Measurements from ENCODE around the gene MEGF11.

The MEGF11 gene

DNA sequence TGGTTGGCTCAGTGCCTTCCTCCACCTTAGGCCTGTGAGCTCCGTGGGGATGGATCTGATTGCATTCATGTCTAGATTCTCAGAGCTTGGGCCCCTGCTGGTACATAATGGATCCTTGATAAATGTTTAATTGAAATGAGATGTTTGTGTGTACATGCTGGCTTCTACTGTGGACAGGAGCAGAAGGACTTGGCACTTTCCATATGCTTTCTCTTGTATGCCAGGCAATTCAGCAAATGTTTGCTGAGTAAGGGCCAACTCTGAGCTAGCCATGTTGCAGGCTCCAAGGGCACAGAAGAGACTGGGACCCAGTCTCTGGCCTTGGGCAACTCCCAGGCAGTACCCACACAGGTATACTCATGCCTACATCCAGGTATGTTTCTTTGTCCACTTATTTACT is 317.3 kb downstream of the MEGF11 start:
- H3K9me3 ChIP-seq (ENCODE audit: control insufficient read depth in 1 of 2, low read length in 2 of 2), result no peaks in the 10 kb centered on the region
- no peaks in the 10 kb centered on the region for H3K4me1 ChIP-seq (ENCODE audit: control insufficient read depth in 1 of 2, insufficient read depth in 2 of 2, low read length in 2 of 2)
- H3K27me3 ChIP-seq (ENCODE audit: low read depth, low read length), result no peaks in the 10 kb centered on the region
- H3K36me3 ChIP-seq (ENCODE audit: control insufficient read depth in 1 of 2, insufficient read depth in 2 of 2, low read length in 2 of 2), result no peaks in the 10 kb centered on the region
- H3K27ac ChIP-seq (ENCODE audit: low read length), result no peak overlapping the region
- no peak overlapping the region for H3K4me3 ChIP-seq (ENCODE audit: low read depth in 1 of 2, low read length in 2 of 2)

DNA sequence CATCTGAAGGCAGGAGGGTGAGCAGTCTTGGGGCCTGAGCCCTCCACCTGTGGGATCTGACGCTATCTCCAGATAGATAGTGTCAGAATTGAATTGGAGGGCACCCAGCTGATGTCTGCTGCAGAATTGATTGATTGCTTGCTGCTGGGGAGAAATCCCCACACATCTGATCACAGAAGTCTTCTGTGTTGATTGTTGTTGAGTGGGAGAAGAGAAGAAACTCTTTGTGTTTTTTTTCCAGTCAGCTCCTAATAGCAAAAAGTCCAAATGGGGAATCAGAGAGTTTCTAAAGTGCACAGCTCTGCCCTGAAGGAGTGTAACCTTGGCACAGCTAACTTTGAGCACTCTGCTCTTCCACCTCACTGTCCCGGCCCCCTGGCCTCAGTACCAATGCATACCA is 318.2 kb downstream of the MEGF11 start:
- Histone ChIP-seq H3K4me3 (ENCODE audit: low read depth in 1 of 2, low read length in 2 of 2) (no peak overlapping the region), H3K27ac (ENCODE audit: low read length) (no peak overlapping the region), H3K36me3 (ENCODE audit: control insufficient read depth in 1 of 2, insufficient read depth in 2 of 2, low read length in 2 of 2) (no peaks in the 10 kb centered on the region), H3K9me3 (ENCODE audit: control insufficient read depth in 1 of 2, low read length in 2 of 2) (no peaks in the 10 kb centered on the region), H3K27me3 (ENCODE audit: low read depth, low read length) (no peaks in the 10 kb centered on the region), H3K4me1 (ENCODE audit: control insufficient read depth in 1 of 2, insufficient read depth in 2 of 2, low read length in 2 of 2) (no peaks in the 10 kb centered on the region)

DNA sequence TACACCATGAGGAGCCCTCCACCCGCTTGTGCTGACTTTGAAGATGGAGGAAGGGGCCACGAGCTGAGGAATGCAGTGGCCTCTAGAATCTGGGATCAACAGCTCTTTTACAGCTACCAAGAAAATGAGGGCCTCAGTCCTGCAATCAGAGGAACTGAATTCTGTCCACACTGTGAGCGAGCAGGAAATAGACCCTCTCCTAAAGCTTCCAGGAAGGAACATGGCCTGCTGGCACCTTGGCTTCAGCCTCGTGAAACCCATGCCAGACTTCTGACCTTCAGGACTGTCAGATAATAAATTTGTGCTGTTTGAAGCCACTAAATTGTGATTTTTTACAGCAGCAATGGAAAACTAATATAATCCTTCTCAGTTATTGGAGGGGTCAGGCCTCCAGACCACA is 322.3 kb downstream of the MEGF11 start:
- no peak overlapping the region for H3K27ac ChIP-seq (ENCODE audit: low read length)
- H3K4me1 ChIP-seq (ENCODE audit: control insufficient read depth in 1 of 2, insufficient read depth in 2 of 2, low read length in 2 of 2), result no peaks in the 10 kb centered on the region
- no peaks in the 10 kb centered on the region for H3K36me3 ChIP-seq (ENCODE audit: control insufficient read depth in 1 of 2, insufficient read depth in 2 of 2, low read length in 2 of 2)
- no peaks in the 10 kb centered on the region for H3K27me3 ChIP-seq (ENCODE audit: low read depth, low read length)
- H3K9me3 ChIP-seq (ENCODE audit: control insufficient read depth in 1 of 2, low read length in 2 of 2), result no peaks in the 10 kb centered on the region
- no peak overlapping the region for H3K4me3 ChIP-seq (ENCODE audit: low read depth in 1 of 2, low read length in 2 of 2)

DNA sequence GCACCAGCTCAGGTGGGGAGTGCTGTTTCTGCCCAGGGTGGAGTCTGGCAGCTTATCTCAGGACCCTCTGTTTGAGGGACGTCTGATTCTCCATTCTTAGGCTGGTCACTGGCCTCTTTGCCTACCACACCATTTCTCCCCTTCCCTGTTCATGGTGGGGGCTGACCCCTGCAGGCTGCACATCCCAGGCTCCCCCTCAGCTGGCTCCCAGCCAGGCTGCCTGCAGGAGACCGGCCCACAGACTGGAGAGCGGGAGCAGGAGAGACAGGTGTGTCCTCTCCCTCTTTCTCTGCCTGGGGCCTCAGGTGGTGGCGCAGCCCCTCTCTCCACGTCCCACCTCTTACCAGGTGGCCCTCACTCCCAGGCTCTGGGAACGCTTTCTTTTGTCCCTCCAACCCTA is 323.4 kb downstream of the MEGF11 start:
- Histone ChIP-seq H3K4me1 (ENCODE audit: control insufficient read depth in 1 of 2, insufficient read depth in 2 of 2, low read length in 2 of 2) (no peaks in the 10 kb centered on the region), H3K36me3 (ENCODE audit: control insufficient read depth in 1 of 2, insufficient read depth in 2 of 2, low read length in 2 of 2) (no peaks in the 10 kb centered on the region), H3K27ac (ENCODE audit: low read length) (no peak overlapping the region), H3K4me3 (ENCODE audit: low read depth in 1 of 2, low read length in 2 of 2) (no peak overlapping the region), H3K9me3 (ENCODE audit: control insufficient read depth in 1 of 2, low read length in 2 of 2) (no peaks in the 10 kb centered on the region), H3K27me3 (ENCODE audit: low read depth, low read length) (no peaks in the 10 kb centered on the region)

DNA sequence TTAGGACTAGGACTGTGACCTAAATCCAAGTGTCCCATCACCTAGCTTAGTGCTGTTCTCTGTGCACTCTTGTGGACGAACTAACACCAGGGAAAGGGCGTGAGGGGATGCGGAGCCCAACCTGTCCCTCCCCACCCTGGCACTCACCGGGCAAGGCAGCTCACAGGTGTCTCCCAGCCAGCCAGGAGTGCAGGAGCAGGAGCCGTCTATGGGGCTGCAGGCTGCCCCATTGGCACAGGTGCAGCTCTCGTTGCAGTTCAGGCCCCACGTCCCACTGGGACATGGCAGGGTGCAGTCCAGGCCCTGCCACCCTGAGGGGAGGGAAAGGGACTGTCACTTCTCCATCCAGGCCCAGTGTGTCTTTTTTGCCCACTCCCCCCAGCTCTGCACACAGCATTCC is 324.0 kb downstream of the MEGF11 start:
- H3K9me3 ChIP-seq (ENCODE audit: control insufficient read depth in 1 of 2, low read length in 2 of 2), result no peaks in the 10 kb centered on the region
- no peaks in the 10 kb centered on the region for H3K36me3 ChIP-seq (ENCODE audit: control insufficient read depth in 1 of 2, insufficient read depth in 2 of 2, low read length in 2 of 2)
- H3K4me3 ChIP-seq (ENCODE audit: low read depth in 1 of 2, low read length in 2 of 2), result no peak overlapping the region
- no peaks in the 10 kb centered on the region for H3K4me1 ChIP-seq (ENCODE audit: control insufficient read depth in 1 of 2, insufficient read depth in 2 of 2, low read length in 2 of 2)
- H3K27me3 ChIP-seq (ENCODE audit: low read depth, low read length), result no peaks in the 10 kb centered on the region
- no peak overlapping the region for H3K27ac ChIP-seq (ENCODE audit: low read length)

DNA sequence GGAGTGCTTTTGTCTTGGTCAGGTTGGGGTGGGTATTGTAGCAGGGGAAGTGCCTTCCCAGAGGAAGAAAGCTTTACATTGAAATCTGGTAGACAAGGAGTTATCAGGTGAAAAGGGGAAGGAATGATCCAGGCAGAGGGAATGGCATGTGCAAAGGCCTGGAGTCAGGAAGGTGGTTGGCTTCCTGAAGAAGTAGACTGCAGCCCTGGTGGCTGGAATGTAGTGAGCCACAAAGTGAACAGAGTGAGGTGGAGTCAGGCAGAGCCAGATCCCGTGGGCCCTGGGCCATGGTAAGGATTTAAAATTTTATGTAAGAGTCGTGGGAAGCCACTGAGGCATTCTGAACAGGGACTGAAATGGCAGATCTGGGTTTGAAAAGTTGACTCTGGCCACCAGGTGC is 326.0 kb downstream of the MEGF11 start:
- no peaks in the 10 kb centered on the region for H3K36me3 ChIP-seq (ENCODE audit: control insufficient read depth in 1 of 2, insufficient read depth in 2 of 2, low read length in 2 of 2)
- H3K9me3 ChIP-seq (ENCODE audit: control insufficient read depth in 1 of 2, low read length in 2 of 2), result no peaks in the 10 kb centered on the region
- no peaks in the 10 kb centered on the region for H3K27me3 ChIP-seq (ENCODE audit: low read depth, low read length)

DNA sequence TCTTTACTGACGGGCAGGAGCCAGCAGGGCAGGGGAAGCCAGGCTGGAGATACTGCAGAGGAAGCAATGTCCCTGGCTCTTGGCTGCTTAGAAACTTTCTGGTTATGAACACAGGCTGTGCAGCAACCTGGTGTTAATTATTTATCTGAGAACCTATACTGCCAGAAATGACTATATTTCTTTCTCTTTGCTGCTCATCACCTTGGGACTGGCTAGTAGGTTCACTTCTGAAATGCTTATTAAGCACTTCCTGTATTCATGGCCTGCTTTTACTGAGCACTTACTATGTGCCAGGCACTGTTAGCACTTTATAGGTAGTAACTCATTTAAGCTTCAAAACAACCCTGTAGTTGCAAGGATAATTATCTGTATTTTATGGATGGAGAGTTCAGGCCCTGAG is 326.7 kb downstream of the MEGF11 start:
- Histone ChIP-seq H3K36me3 (ENCODE audit: control insufficient read depth in 1 of 2, insufficient read depth in 2 of 2, low read length in 2 of 2) (no peaks in the 10 kb centered on the region), H3K4me3 (ENCODE audit: low read depth in 1 of 2, low read length in 2 of 2) (no peak overlapping the region), H3K27ac (ENCODE audit: low read length) (no peak overlapping the region), H3K4me1 (ENCODE audit: control insufficient read depth in 1 of 2, insufficient read depth in 2 of 2, low read length in 2 of 2) (no peaks in the 10 kb centered on the region), H3K27me3 (ENCODE audit: low read depth, low read length) (no peaks in the 10 kb centered on the region), H3K9me3 (ENCODE audit: control insufficient read depth in 1 of 2, low read length in 2 of 2) (no peaks in the 10 kb centered on the region)

More for the DNA sequence above, 326.0 kb downstream of the MEGF11 start:
- Histone ChIP-seq H3K27ac (ENCODE audit: low read length) (no peak overlapping the region), H3K4me3 (ENCODE audit: low read depth in 1 of 2, low read length in 2 of 2) (no peak overlapping the region), H3K4me1 (ENCODE audit: control insufficient read depth in 1 of 2, insufficient read depth in 2 of 2, low read length in 2 of 2) (no peaks in the 10 kb centered on the region)

DNA sequence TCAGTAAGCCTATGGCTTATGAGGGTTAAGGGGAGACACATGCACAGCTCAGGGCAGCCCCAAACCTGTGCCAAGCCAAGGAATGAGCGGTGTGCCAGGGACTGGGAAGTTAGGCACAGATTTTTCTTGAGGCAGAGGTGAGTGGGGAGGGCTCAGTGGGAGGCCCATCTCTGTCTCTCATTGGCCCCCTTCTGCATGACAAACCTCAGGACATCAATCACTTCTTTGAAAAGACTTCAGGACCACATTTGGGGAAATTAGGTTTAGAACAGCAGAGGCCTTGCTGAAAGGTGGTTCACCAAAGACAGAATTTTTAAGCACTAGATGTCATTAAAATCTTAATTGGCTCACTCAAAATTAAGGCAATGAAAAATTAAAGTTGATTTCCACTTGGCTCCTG is 327.1 kb downstream of the MEGF11 start:
- H3K36me3 ChIP-seq (ENCODE audit: control insufficient read depth in 1 of 2, insufficient read depth in 2 of 2, low read length in 2 of 2), result no peaks in the 10 kb centered on the region
- H3K27me3 ChIP-seq (ENCODE audit: low read depth, low read length), result no peaks in the 10 kb centered on the region
- H3K4me1 ChIP-seq (ENCODE audit: control insufficient read depth in 1 of 2, insufficient read depth in 2 of 2, low read length in 2 of 2), result no peaks in the 10 kb centered on the region
- H3K27ac ChIP-seq (ENCODE audit: low read length), result no peak overlapping the region
- no peak overlapping the region for H3K4me3 ChIP-seq (ENCODE audit: low read depth in 1 of 2, low read length in 2 of 2)
- no peaks in the 10 kb centered on the region for H3K9me3 ChIP-seq (ENCODE audit: control insufficient read depth in 1 of 2, low read length in 2 of 2)

DNA sequence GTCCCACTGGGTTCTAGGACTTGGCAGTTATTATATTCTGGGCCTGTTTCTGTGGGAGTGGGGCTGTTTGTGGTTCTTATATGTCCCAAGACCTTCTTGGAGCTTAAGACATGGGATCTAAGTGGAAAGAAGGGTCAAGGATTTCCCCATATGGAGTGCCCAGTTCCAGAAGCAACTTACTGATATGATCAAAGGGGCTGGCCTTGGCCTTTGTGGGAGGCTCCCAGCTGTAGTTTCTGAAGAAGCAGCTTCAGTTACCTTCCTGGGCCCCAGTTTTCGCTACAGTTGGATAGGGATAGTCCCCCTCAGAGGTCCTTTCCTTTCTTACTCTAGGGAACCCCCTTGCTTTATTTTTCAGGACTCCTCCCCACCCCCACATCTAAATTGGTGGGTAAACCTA is 328.2 kb downstream of the MEGF11 start:
- no peak overlapping the region for H3K27ac ChIP-seq (ENCODE audit: low read length)
- H3K4me3 ChIP-seq (ENCODE audit: low read depth in 1 of 2, low read length in 2 of 2), result no peak overlapping the region
- no peaks in the 10 kb centered on the region for H3K36me3 ChIP-seq (ENCODE audit: control insufficient read depth in 1 of 2, insufficient read depth in 2 of 2, low read length in 2 of 2)
- H3K27me3 ChIP-seq (ENCODE audit: low read depth, low read length), result no peaks in the 10 kb centered on the region
- H3K9me3 ChIP-seq (ENCODE audit: control insufficient read depth in 1 of 2, low read length in 2 of 2), result no peaks in the 10 kb centered on the region
- H3K4me1 ChIP-seq (ENCODE audit: control insufficient read depth in 1 of 2, insufficient read depth in 2 of 2, low read length in 2 of 2), result no peaks in the 10 kb centered on the region

DNA sequence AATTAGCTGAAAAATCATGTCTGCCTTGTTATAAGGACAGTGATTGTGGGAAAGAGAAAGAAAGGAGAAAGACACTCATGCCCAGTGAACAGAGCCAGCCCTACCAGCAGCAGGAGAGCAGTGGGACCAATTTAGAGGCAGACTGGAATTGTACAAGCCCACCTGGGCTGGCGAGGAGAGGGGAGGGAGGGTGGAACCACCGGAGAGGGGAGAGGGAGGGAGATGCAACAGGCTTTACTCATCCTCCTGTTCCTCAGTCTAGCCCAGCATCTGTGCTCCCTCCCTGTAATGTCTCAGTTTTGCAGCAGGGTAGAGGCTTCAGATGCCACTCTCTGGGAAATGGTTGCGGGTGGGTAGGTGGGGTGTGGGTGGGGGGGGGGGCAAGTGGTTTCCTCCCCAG is 329.5 kb downstream of the MEGF11 start:
- H3K36me3 ChIP-seq (ENCODE audit: control insufficient read depth in 1 of 2, insufficient read depth in 2 of 2, low read length in 2 of 2), result no peaks in the 10 kb centered on the region
- H3K4me1 ChIP-seq (ENCODE audit: control insufficient read depth in 1 of 2, insufficient read depth in 2 of 2, low read length in 2 of 2), result no peaks in the 10 kb centered on the region
- no peak overlapping the region for H3K27ac ChIP-seq (ENCODE audit: low read length)
- H3K9me3 ChIP-seq (ENCODE audit: control insufficient read depth in 1 of 2, low read length in 2 of 2), result no peaks in the 10 kb centered on the region
- H3K4me3 ChIP-seq (ENCODE audit: low read depth in 1 of 2, low read length in 2 of 2), result no peak overlapping the region
- no peaks in the 10 kb centered on the region for H3K27me3 ChIP-seq (ENCODE audit: low read depth, low read length)

DNA sequence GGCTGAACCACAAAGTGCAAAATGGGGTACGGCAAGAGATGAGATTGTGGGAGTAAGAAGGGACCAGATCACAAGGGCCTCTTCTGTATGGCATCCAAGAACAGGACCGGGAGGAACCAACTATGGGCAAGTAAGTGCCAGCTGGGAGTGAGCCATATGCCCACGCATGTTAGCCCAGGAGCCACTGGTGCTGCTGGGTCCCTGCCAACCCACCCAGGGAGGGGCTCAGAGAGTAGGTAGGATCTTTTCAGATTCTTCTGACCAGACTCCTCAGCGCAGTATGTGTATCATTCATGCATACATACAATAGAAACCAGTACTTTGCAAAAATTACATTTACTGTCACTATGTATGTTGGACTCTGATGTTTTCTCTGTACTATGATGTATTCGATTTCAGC is 330.3 kb downstream of the MEGF11 start:
- H3K27ac ChIP-seq (ENCODE audit: low read length), result no peak overlapping the region
- H3K36me3 ChIP-seq (ENCODE audit: control insufficient read depth in 1 of 2, insufficient read depth in 2 of 2, low read length in 2 of 2), result no peaks in the 10 kb centered on the region
- no peaks in the 10 kb centered on the region for H3K27me3 ChIP-seq (ENCODE audit: low read depth, low read length)
- H3K4me3 ChIP-seq (ENCODE audit: low read depth in 1 of 2, low read length in 2 of 2), result no peak overlapping the region
- no peaks in the 10 kb centered on the region for H3K4me1 ChIP-seq (ENCODE audit: control insufficient read depth in 1 of 2, insufficient read depth in 2 of 2, low read length in 2 of 2)
- no peaks in the 10 kb centered on the region for H3K9me3 ChIP-seq (ENCODE audit: control insufficient read depth in 1 of 2, low read length in 2 of 2)

DNA sequence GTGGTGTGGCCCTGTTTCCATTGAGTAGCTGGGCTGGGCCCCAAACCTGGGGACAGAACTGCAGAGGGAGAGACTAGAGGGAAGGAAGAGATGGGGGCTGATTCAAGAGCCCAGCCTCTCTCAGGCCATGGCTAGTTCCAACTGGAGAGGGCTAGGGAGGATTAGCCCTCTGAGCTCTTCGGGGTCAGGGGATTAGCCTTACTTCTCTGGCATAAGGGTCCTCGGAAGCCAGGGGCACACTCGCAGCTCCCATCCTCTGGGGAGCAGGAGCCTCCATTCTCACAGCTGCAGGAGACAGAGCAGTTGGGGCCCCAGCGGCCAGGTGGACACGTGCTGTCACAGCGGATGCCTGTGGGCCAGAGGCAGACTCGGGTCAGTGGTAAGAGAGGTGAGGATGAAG is 330.9 kb downstream of the MEGF11 start:
- Histone ChIP-seq H3K27ac (ENCODE audit: low read length) (no peak overlapping the region), H3K9me3 (ENCODE audit: control insufficient read depth in 1 of 2, low read length in 2 of 2) (no peaks in the 10 kb centered on the region), H3K27me3 (ENCODE audit: low read depth, low read length) (no peaks in the 10 kb centered on the region), H3K4me1 (ENCODE audit: control insufficient read depth in 1 of 2, insufficient read depth in 2 of 2, low read length in 2 of 2) (no peaks in the 10 kb centered on the region), H3K36me3 (ENCODE audit: control insufficient read depth in 1 of 2, insufficient read depth in 2 of 2, low read length in 2 of 2) (no peaks in the 10 kb centered on the region), H3K4me3 (ENCODE audit: low read depth in 1 of 2, low read length in 2 of 2) (no peak overlapping the region)
